Activated naive CD4-positive, alpha-beta T cell (primary cell): Measurements from ENCODE around the gene SPEG.
A peak's percentile ranks its signal among the peaks of the same experiment; 100 is the strongest.

Experiments used
- DNase-seq, 4 experiments: peaks; one replicate each; lab custom pipeline; 2025; lab: John Stamatoyannopoulos, UW

The SPEG gene

DNA sequence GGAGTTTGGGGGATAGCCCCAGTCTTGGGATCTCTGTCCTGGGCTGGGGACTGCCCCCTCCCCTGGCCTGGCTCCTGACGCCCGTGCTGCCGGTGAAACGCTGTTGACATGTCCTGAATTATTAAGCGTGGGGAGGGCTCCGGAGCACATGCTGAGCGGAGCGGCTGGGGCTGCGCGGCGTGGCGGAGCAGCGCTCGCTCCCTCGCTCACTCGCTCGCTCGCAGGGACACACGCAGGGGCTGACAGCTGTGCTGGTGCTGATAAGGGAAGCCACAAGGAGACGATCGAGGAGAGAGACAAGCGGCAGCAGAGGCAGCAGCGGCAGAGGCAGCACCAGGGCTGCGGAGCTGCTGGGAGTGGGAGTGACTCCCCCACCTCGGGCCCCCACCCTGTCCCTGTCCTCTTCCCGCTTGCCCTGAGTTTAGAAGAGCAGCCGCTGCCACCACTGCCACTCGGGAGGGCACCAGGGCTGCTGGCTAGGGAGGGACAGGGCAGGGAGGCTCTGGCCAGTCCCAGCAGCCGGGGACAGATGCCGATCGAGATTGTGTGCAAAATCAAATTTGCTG, 79.6 kb downstream of the SPEG start, which contains the start of gene ASIC4:
ASIC4 (plus strand) TSS at position 287 of the 566 bp plus-strand sequence; CDS start at position 530, 243 bp downstream.
- no peak for DNase-seq

DNA sequence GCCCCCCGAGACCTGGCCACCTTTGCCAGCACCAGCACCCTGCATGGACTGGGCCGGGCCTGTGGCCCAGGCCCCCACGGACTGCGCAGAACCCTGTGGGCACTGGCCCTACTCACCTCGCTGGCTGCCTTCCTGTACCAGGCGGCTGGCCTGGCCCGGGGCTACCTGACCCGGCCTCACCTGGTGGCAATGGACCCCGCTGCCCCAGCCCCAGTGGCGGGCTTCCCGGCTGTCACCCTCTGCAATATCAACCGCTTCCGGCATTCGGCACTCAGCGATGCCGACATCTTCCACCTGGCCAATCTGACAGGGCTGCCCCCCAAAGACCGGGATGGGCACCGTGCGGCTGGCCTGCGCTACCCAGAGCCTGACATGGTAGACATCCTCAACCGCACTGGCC, 80.2 kb downstream of the SPEG start:
- DNase-seq, result no peak

DNA sequence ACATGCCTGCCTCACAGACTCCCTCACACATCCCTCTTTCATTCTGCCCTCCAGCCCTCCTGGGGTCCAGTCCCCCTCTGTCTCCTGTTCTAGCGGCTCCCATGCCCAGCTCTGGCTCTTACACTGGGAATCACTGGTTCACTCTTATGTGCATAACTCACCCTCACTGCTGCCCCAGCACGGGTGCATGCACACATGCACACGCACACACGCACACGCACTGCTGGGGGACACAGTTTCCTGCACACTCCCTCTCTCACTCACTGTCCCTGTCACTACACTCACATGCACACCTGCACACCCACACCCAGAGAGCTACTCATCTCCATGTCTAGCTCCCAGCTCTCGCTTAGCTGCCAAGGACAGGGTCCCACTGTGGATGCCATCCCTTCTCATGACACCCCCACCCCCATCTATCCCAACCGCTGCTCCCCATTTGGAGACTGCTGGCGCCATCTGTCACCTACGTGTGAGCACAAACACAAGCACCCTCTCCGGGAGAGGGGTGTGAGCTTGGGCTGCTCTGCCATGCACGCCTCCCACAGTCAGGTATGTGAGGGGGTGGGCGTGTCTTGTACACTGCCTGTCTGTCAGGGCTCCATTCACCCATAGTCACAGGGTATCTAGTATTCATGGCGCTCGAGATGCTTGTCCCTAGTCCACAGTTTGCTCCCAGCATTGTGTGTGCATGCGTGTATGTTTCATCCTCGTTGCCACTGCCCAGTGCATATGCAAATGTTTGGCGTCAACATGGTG, 81.4 kb downstream of the SPEG start:
- no peak for DNase-seq

DNA sequence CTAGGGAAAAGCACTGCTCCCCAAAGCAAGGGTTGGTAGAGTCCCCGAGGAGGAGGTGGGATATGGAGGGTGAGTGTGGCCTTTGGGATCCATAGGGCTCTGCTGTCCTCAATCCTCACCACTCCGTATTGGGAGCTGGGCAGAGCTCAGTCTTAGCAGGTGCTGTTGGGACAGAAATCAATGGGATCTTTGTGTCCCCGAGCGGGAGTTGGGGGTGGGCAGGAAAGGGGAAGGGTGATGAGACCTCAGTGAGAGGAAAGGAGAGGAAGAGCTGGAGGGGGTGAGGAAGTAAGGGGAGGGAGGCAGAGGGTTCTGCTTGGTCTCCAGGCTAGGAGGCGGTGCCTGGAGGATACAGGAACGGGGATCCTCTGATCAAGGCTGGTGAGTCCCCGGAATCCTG, 82.2 kb downstream of the SPEG start:
- no peak for DNase-seq

DNA sequence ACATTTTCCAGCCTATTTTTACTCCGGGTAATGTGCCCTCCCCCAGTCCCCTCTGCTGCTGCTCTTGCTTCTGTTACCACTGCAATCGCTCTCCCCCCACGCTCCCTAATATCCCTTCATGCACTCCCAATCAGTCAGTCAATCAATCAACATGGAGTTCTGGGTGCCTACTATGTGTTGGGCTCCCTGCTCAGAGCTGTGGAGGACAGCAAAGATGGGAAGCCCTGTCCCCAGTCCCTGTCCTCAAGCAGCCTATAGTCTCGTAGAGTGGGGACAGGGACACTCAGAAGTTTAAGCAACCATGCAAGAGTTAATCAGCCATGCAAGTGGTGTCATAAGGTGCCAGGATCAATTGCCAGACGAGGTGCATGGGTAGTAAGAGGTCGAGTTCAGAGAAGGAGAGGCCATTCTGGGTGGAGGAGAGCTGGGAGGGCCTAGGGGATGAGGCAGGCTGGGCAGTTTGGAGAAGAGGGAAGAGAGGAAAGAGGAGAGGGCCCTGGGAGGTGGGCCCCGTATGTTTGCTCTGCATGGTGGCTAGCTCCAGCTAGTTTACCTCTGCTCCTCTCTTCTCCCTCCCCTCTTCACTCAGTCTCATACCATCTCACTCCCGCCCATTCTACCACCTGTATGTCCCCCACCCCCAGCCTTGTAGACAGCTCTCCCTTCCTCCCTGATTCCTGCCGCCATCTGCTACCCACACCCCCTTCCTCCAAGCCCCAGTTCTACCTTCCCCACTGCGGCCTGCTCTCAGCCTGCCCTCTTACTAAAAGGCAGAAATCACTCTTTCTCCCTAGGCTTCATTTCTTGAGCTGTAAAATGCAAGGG, 83.5 kb downstream of the SPEG start:
- DNase-seq, result no peak

DNA sequence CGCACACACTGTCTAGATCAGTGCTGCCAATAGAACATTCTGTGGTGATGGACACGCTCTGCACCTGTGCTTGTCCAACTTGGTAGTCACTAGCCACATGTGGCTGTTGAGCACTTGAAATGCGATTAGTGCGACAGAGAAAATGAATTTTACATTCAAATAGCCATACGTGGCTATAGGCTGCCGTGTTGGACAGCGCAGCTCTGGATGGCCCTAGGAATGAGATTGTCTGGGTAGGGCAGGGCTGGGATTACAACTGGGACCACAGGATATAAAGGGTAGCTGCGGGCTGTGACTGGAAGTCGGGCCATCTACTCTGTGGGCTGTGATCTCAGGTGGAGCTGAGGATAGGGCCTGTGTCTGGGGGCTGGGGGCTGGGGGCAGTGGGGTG, 84.9 kb downstream of the SPEG start:
- no peak for DNase-seq

DNA sequence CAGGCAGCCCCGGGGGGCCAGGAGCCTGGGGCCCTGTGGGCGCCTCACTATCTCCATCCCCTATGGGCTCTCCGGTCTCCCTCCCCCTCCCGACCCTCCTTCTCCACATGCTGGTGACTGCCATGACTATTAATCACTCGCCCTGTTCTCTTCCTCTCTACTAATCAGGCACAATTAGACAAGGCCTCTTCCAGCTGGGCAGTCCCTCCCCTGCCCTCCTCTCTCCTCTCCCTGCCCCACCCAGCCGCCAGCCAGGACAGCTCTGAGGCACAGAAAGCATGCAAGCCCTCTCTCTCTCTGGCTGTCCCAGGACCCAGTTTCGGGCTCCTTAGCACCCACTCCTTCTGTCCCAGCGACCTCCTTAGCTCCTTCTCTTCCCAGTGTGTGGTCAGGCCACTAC, 85.4 kb downstream of the SPEG start:
- DNase-seq, result no peak

DNA sequence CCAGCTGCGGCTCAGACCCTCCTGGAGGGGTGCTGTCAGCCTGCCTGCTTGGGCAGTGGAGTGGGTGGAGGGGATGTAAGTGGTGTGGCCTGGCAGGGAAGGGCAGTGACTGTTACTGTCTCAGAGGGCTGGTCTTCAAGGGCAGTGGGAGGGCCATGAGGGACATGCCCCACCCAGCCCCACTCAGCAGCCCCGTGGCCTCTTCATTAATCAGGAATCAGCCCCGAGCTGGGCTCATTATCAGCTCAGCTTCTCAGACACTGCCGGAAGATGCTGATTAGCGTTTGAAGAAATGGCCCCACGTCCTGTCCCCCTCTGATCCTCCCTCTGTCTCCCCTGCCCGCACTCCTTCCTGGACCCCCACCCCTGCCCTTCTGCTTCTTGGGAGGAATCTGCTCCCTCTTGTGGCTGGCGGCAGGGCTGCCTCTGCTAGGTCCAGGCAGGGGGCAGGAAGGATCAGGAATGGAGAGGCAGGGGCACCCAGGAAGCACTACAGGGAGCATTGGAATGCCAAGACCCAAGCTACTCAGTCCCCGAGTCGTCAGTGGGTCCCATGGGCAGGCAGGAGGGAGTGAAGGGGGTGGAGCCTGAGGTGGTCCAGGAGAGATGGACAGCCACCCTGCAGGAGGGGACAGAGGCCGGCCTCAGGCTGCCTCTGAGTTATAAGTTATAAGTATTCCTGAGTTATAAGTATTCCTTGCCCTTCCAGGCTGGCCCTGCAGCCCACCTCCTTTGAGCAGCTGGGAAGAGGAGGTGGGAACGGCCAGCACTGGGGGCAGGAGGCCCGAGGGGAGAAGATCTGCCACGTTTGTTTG, 86.6 kb downstream of the SPEG start:
- no peak for DNase-seq

DNA sequence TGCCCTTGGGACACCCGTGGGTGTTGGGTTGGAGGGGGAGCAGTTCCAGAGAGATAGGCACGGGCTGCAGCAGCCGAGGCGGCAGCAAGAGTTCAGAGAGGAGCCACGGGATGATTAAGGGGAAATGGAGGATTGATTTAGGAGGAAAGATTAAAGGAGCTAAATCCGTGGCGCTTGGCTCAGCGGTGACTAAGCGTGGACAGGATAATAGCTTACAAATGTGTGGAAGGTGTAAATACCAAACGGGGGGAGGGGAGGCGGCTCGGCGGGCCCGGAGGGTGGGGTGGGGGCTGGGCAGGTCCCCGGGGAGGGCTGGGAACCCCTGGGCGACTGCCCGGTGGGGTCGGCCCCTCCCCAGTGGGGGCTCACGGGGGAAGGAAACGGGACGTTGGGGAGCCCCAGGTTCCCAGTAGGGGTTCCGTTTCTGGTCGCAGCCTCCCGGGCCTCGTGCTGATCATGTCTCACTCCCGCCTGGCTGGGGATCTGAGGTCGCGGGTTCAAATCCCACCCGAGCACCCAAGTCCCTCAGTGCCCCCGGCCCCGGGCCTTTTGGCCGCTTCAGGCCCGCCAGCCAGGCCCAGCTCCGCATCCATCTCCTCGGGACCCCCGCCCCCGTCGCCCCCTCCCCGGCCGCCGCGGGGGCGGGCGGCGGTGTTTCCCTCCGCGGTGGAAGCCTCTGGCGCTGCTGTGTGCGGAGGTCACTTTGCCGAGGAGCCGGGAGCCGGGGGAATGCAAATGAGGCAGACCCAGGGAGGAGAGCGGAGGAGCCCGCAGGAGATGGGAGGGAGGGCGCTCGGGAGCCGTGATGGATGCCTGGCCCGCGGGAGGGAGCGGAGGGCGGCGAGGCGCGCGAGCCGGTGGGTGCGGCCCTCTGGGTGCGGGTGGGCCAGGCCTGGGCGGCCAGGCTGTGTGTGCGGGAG, 87.7 kb downstream of the SPEG start:
- DNase-seq, result no peak

DNA sequence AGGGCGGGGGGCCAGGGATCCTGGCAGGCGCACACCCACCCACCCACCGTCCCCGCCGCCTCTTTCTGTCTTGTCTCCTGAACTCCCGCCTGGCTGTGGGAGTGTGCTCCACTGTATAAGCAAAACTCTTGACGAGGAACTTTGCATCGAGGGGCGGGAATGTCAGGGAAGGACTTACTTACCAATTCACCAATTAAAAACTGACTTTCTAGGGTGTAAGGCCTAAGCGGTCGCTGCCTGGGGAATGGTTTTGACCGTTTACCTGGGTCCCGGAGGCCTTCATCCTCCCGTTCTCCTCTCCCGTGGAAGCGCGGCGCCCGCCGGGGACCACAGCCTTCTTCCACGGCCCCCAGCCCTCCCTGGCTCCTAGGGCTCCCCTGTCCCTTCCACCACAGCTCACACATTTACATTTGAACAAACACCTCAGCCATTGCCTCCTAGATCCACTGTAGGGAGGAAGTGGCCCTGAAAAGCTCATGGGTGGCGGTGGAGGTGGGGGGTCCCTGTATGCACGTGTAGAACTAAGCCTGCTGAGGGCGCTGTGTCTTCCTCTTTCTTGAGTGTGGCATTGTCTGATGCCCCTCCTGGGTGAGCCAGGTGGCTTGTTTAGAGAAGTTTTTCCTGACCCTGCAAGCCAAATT, 88.5 kb downstream of the SPEG start:
- no peak for DNase-seq

DNA sequence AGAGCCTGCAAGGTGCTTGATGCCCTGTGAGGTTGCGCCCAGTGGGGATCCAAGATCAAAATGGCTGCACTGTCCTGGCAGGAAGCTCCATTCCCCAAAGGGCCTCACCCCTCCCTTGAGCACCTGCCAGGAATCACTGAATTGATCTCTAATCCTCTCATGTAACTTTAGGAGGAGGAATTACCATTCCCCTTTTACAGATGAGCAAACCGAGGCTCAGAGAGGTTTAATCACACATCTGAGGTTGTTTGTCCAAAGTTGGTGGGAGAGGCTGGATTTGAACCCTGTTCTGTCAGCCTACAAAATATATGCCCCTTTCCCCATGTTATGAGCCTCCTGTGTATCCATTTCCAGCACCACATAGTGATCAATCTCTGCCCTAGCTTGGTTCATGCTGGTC, 90.2 kb downstream of the SPEG start:
- no peak for DNase-seq

DNA sequence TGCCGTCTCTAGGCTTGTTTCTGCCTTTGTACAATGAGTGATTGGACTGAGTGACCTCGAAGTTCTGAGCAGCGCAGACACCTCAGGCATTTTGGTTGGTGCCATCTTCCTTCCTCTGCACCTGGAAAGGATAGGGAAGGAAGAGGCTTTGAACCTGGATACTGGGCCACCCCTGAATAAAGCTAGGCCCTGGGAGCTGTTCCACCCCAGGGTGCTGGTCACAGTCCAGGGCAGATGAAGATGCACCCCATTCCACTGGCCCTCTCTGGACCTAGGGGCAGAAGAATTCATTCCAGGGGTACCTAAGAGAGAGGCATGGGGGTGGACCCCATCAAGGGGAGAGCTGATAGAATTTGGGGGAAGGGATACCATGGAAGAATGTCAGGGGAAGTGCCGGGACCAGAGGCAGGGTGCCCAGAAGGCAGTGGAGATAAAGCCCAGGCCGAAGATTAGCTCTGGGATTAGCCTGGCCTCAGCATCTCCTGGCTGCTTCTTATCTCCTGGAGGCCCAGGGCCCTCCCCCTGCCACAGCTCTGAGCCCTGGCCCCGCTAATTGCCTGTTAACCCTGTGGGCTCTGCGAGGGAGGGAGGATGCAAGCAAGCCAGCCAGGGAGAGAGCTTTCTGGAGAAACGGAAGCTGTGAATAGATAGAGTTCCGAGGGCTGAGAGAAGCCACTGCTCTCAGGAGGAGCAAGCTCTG, 91.0 kb downstream of the SPEG start:
- DNase-seq, result no peak

DNA sequence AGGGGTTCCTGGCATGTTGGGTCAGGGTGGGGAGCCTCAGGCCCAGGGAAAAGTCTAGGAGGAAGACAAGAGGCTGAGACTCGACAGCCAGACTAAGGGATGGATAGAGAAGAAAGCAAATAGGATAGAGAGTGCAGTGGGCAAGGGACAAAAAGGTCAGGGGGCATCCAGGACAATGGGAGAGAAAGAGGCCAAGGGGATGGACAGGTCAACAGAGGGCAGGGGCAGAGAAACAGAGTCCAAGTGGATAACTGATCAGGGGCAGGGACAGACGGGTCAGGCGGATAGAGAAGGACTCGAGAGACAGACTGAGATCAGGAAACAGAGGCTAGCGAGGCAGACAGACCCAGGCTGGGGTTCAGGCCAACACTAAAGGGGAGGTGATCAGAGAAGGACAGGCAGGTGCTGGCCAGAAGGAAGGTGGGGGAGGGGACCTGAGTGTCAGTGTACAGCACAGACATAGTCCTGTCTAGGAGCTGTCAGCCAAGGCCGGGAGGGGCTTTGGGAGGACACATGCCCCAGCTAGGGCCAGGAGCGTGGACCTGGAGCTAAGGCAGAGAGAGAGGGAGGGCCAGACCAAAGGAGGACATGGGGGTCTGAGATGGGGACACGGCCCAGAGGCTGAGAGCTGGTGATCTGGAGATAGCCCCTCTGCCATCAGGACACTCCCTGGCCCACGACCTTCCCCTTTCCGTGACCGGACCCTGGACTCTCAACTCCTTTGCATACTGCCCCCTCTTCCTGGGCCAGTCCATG, 91.9 kb downstream of the SPEG start:
- DNase-seq, result no peak

DNA sequence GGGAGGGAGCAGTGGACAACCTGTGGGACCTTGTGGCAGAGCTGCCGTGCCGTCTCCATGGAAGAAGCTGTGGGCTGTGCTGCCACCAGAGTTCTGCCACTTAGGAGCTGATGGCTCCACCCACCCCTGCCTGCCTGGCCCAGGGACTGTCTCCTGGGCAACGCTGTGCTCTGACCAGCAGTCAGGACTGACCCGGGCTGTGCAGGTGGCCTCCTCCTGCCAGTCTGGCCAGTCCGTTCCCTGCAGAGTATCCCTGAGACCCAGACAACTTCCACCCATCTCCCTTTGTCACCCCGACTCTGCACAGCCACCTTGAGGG, 92.4 kb downstream of the SPEG start:
- no peak for DNase-seq

DNA sequence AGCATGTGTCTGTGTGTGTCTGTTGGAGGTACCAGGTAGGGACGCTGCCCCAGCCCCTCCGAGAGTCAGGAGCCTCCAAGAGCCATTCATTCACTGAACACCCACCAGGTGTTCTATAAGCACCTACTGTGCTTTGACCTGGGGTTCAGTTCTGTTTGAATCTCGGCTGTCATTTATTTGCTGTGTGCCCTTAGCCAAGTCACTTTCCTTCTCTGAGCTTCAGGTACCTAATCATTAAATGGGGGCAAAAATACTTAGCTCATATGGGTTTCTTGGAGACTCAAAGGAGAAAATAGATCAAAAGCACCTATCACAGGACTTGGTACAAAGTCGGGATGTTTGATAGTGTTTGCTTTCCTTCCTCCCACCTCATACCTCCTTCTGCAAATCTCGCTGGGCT, 92.8 kb downstream of the SPEG start:
- DNase-seq, result no peak

DNA sequence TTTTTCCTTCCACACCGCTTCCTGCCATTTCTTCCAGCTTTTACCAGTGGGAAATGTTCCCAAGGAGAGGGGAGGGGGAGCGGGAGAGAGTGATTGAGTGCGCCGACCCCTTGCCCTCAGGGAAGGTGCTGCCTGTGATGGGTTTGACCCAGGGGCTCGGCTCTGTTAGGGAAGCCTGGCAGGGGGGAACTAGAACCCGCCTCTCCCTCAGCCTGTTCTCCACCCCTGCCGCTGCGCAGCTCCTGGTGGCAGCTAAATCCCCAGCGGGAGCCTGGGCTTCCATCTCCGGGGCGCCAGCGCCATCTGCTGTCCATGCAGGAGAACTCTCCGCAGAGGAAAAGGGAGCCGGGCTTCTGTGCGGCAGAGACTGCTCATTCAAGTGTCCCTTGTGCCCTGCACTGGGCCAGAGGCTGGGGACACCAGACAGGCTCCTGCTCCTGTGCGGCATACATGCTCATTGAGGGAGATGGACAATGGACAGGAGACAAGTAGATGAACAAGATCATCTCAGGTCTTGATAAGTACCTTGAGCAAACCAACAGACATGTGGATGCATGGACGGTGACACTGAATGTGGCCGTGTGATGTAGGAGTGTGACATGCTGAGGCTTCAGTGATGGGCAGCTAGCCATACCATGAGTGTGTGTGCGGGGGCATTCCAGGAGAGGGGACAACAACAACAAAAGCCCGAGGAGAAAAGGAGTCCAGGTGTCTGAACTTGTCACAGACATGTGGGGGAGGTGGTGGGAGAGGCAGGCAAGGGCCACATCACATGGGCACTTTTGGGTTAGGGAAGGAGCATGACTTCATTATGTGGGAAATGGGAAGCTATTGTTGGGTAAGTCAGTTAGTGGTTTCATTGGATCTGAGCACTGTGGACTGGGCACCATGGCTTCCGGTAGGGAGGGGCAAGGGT, 95.7 kb downstream of the SPEG start:
- DNase-seq, result peak; percentile 61 to 82 (median 78)

DNA sequence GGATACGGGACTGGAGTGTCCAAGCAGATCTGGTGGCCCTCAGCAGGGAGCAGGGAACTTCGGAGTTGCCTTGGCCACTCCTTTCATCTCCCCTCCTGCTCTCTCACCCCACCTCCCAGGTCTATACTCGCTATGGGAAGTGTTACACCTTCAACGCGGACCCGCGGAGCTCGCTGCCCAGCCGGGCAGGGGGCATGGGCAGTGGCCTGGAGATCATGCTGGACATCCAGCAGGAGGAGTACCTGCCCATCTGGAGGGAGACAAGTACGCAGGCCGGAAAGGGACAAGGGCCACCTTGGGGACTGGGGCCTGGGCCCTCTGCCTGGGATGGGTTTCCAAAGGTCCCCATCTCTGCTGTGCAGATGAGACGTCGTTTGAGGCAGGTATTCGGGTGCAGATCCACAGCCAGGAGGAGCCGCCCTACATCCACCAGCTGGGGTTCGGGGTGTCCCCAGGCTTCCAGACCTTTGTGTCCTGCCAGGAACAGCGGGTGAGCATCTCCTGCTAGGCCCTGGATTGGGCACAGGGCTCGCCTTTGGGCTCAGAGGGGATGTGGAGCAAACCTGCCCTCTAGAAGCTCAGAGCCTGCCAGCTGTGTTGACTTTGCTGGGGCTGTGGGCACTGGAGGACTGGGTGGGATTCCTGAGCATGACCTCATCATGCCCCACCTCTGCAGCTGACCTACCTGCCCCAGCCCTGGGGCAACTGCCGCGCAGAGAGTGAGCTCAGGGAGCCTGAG, 97.2 kb downstream of the SPEG start:
- no peak for DNase-seq

DNA sequence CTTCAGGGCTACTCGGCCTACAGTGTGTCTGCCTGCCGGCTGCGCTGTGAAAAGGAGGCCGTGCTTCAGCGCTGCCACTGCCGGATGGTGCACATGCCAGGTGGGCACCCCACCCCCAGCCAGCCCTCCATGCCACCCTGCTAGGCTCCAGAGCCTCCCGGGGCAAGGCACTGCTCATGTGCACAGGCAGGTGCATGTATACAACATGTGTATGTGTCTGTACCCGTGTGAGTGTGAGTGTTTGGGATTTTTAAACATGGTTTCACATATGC, 97.7 kb downstream of the SPEG start:
- DNase-seq, result no peak
